ENCODE results near the gene FRMD1.

The FRMD1 gene

DNA sequence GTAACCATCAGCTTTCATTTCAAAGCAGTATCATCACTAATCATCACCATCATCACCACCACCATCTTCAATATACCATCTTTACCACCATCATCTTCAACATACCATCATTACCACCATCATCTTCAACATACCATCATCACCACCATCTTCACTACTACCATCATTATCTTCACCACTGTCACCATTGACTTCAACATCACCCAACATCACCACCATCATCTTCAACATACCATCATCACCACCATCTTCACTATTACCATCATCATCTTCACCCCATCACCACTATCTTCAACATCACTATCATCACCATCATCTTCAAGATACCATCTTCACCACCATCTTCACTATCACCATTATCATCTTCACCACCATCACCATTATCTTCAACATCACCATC lies 40.5 kb upstream of the FRMD1 start:
- H3K4me3 ChIP-seq (ENCODE audit: low read depth, low read length): no peak overlapping the region
- DNase-seq (ENCODE audit: low read depth): no peak
- TF ChIP-seq, protein P1, sequence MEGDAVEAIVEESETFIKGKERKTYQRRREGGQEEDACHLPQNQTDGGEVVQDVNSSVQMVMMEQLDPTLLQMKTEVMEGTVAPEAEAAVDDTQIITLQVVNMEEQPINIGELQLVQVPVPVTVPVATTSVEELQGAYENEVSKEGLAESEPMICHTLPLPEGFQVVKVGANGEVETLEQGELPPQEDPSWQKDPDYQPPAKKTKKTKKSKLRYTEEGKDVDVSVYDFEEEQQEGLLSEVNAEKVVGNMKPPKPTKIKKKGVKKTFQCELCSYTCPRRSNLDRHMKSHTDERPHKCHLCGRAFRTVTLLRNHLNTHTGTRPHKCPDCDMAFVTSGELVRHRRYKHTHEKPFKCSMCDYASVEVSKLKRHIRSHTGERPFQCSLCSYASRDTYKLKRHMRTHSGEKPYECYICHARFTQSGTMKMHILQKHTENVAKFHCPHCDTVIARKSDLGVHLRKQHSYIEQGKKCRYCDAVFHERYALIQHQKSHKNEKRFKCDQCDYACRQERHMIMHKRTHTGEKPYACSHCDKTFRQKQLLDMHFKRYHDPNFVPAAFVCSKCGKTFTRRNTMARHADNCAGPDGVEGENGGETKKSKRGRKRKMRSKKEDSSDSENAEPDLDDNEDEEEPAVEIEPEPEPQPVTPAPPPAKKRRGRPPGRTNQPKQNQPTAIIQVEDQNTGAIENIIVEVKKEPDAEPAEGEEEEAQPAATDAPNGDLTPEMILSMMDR (conservative IDR thresholded peaks at IDR 0.05; ENCODE audit: low read depth, low read length): no peak

DNA sequence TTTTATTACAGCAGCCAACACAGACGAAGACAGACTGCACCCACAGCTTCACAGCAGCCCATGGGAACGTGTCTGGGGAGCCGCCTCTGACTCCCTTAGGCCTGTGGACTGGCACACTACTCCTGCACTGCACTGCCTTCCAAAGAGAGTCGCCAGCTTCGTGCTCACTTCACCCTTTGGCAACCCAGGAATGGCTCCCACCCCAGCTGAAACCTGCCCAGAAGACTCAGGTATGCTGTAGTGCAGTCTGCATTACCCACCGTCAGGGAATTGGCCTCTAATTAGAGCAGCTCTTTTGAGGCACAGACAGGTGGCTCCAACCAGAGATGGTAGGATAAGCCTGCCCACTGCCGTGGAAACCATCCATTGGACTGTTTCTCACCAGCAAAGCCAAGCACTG lies 39.9 kb upstream of the FRMD1 start:
- H3K4me3 ChIP-seq (ENCODE audit: low read depth, low read length): no peak overlapping the region
- TF ChIP-seq, protein P1 (conservative IDR thresholded peaks at IDR 0.05; ENCODE audit: low read depth, low read length): no peak
- no peak for DNase-seq (ENCODE audit: low read depth)

DNA sequence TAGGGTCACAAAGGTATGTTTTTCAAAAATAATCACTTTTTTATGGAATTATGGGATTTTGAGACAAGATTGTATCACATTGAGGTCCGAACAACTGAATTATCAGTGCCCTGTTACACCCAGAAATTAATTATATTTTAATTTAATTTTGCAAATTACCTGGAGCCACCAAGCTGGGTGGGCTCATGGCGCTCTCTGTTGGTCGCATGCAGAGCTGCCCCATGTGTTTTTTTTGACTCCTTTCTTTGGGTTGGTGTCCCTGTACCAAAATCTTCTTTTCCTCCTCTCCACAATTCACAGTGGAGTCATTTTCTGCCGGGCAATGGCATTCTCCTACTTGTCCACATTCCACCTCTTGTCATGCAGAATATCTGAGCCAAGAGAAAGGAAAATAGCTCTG lies 38.9 kb upstream of the FRMD1 start:
- TF ChIP-seq, protein P1 (conservative IDR thresholded peaks at IDR 0.05; ENCODE audit: low read depth, low read length): peak; percentile 73
- no peak overlapping the region for H3K4me3 ChIP-seq (ENCODE audit: low read depth, low read length)
- peak; percentile 17 for DNase-seq (ENCODE audit: low read depth)

DNA sequence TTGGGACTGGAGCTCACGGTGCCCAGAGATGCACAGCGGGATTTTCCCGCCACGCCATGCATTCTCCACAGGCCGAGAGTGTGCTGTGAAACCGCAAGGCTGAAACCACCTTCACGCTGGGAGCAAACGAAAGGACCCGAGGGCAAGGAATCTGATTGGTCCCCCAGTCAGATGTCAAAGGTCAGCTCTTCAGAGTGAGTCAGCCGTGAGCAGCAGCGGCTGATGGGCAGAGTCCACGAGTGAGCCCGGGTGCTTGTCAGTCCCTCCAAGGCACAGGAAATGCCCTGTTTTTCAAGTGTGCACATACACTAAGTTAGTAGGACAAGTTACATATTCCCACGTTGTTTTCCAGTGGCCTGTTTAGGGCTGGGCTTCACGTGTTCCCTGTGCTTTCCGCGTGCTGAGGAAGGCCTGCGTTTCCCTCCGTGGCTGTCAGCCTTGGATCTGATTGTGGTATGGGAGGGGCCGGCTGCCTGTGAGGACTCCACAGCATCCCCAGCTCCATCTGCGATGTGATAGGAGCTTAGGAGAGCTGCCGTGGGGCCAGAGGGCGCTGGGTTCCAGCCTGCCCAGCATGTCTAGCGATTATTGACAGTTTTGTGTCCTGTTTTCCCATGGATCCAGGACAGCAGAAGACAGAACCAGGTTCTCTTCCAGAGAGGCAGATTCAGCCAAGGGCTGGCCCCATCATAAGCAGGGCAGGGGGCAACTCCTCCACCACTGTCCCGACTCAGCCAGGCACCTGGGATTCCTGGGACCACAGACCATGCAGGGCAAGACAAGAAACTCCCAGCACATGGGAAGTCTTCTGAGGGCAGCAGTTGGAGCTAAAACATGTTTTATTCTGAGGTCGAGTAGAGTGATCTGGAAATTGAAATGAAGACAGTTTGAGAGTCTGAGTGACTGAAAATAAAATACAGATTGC lies 38.2 kb upstream of the FRMD1 start:
- DNase-seq (ENCODE audit: low read depth): peak; percentile 6
- TF ChIP-seq, protein P1 (conservative IDR thresholded peaks at IDR 0.05; ENCODE audit: low read depth, low read length): no peak
- no peak overlapping the region for H3K4me3 ChIP-seq (ENCODE audit: low read depth, low read length)

DNA sequence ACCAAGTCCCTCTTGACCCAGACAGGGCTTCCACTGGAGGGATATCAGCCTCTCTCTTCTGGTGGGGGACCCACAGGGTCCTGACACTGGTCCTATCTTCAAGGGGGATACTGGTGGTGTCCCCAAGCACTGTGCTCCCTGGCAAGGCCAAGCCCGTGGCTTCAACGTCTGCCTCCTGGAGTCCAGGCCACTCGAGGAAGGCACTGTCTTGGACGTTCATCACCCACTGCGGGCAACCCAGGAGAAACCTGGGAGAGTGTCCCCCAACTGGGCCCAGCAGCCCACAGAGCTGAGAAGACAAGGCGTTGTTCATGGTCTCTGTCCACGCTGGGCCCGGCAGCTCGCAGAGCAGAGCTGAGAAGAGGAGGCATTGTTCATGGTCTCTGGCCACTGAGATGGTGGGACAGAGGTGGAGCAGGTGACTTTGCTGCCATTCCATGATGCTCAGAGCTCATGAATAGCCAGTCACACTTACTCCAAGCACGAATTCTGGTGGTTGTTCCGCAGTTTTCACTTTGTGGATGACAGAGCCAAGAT lies 37.5 kb upstream of the FRMD1 start:
- TF ChIP-seq, protein P1 (conservative IDR thresholded peaks at IDR 0.05; ENCODE audit: low read depth, low read length): no peak
- DNase-seq (ENCODE audit: low read depth): no peak
- H3K4me3 ChIP-seq (ENCODE audit: low read depth, low read length): no peak overlapping the region

DNA sequence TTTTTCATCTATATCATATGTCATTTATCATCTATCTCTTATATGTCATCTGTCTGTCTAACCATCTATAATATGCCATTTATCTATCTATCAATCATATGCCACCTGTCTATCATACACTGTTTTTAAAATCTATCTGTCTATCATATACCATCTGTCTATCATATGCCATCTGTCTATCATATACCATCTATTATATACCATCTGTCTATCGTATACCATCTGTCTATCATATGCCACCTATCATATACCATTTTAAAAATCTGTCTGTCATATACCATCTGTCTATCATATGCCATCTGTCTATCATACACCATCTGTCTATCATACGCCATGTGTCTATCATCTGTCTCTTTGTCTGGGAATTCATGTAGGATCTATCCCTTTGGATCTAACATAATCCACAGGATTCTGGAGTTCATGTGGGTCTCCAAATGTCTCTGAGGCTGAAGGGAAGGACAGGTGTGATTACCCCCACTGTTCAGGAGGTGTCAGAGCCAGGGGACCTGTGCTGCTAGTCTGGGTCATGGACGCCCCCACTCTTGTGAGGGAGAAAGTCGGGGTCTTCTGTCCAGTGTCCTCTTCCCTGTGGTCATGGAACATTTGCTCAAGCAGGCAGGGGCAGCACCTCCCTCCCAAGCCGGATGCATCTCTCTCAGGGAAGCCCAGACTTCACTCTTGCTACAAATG lies 36.9 kb upstream of the FRMD1 start:
- H3K4me3 ChIP-seq (ENCODE audit: low read depth, low read length): no peak overlapping the region
- TF ChIP-seq, protein P1 (conservative IDR thresholded peaks at IDR 0.05; ENCODE audit: low read depth, low read length): no peak
- no peak for DNase-seq (ENCODE audit: low read depth)

All from choroid plexus epithelial cell (primary cell).